ENCODE measurements around the gene RHBDL2.

DNA sequence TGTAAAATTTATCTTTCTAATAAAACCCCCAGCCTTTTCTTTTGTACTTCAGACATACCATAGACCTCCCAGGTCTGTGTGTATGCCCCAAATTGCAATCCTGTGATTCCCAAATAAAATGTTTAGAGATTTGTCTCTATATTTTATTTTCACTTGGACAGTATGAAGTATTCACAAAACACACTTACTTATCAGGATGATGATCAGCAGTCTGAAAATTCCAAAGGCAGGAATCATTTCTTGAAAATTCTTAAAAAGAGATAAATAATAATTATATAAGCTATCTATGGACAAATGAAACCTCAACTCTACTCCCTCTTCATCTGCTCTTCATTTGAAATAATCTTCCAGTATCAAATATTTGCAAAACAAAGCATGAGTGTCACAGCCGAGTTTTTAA is 48.7 kb downstream of the RHBDL2 start:
- TF ChIP-seq EZH2phosphoT487 (IDR thresholded peaks at IDR 0.05; ENCODE audit: insufficient read depth, low read depth) (no peak), EZH2 (IDR thresholded peaks at IDR 0.05; ENCODE audit: insufficient read depth, poor library complexity, severe bottlenecking) (no peak)
